Iris pigment epithelial cell (primary cell): ENCODE measurements around the gene GDF2.
A peak's percentile ranks its signal among the peaks of the same experiment; 100 is the strongest.

ENCODE experiments used
- DNase-seq: peaks from one replicate; pipeline ENCODE4 v3.0.0-alpha.2; 2011; ENCODE audit warnings: low read depth

GDF2 gene

GRCh38 chr10:47311932-47312662 lies 10.2 kb upstream of the GDF2 start:
- peak; percentile 65 for DNase-seq

GRCh38 chr10:47312663-47312995 lies 9.6 kb upstream of the GDF2 start:
- DNase-seq = no peak

- DNase-seq = no peak
Measured at GRCh38 chr10:47314416-47314970, 7.8 kb upstream of the GDF2 start.

GRCh38 chr10:47315421-47315820 lies 6.8 kb upstream of the GDF2 start:
- DNase-seq = no peak

GRCh38 chr10:47316131-47316530 lies 6.1 kb upstream of the GDF2 start:
- no peak for DNase-seq

GRCh38 chr10:47317251-47317650 lies 5.0 kb upstream of the GDF2 start:
- DNase-seq = no peak

- no peak for DNase-seq
Measured at GRCh38 chr10:47318706-47319105, 3.5 kb upstream of the GDF2 start.

GRCh38 chr10:47319784-47320183 lies 2.5 kb upstream of the GDF2 start:
- DNase-seq = no peak

GRCh38 chr10:47320812-47321211 lies 1.4 kb upstream of the GDF2 start:
- DNase-seq = no peak

- DNase-seq = no peak
Measured at GRCh38 chr10:47321521-47322195, 596 bp upstream of the GDF2 start.

GRCh38 chr10:47323087-47323486 lies 833 bp downstream of the GDF2 start:
- DNase-seq = no peak

- DNase-seq = no peak
Measured at GRCh38 chr10:47323636-47324296, 1.5 kb downstream of the GDF2 start.

- DNase-seq = no peak
Measured at GRCh38 chr10:47325303-47326291, 3.3 kb downstream of the GDF2 start.

GRCh38 chr10:47326306-47326926 lies 4.2 kb downstream of the GDF2 start:
- no peak for DNase-seq

- no peak for DNase-seq
Measured at GRCh38 chr10:47326927-47327330, 4.7 kb downstream of the GDF2 start.

GRCh38 chr10:47329855-47330254 lies 7.6 kb downstream of the GDF2 start:
- no peak for DNase-seq

- DNase-seq = no peak
Measured at GRCh38 chr10:47330366-47330765, 8.1 kb downstream of the GDF2 start.

GRCh38 chr10:47330804-47331203 lies 8.6 kb downstream of the GDF2 start:
- DNase-seq = no peak

GRCh38 chr10:47331491-47331890 lies 9.2 kb downstream of the GDF2 start:
- DNase-seq = no peak

- no peak for DNase-seq
Measured at GRCh38 chr10:47331954-47332353, 9.7 kb downstream of the GDF2 start.

GRCh38 chr10:47332371-47332770 lies 10.1 kb downstream of the GDF2 start:
- DNase-seq = no peak
